CD4-positive, alpha-beta T cell treated with Interleukin-12 subunit alpha and Interleukin-12 subunit beta, for 1 hour (primary cell): ENCODE data around the gene ITCH.
"Not testable (repeated sequence)": the region's sequence is repeated elsewhere in the genome, so short reads cannot be mapped to it uniquely, and the experiment has no call there.

ENCODE experiments used
- DNase-seq: peaks from one replicate; pipeline ENCODE4 v3.0.0-alpha.2; 2020

ITCH gene

DNA sequence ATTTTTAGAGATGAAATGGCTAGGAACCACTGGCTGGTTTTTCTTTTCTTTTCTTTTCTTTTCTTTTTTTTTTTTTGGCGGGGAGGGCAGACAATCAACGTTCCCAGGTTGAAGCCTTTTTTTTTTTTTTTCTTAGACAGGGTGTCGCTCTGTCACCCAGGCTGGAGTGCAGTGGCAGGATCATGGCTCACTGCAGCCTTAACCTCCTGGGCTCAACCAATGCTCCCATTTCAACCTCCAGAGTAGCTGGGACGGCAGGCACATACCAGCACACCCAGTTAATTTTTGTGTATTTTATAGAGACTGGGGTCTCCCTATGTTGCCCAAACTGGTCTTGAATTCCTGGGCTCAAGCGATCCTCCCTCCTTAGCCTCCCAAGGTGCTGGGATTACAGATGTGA lies 18.8 kb upstream of the ITCH start:
- no peak for DNase-seq

DNA sequence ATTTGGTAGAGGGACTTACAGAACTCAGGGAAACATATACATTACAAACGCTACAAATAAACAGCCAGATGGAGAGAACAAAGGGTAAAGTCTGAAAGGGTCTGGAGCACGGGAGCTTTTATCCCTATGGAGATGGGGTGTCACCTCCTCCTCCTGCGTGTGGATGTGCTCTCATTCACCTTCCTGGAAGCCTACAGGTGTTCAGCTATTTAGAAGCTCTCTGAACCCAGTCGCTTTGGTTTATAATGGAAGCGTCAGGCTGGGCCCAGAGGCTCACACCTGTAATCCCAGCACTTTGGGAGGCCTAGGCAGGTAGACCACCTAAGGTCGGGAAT lies 17.7 kb upstream of the ITCH start:
- DNase-seq: no peak

DNA sequence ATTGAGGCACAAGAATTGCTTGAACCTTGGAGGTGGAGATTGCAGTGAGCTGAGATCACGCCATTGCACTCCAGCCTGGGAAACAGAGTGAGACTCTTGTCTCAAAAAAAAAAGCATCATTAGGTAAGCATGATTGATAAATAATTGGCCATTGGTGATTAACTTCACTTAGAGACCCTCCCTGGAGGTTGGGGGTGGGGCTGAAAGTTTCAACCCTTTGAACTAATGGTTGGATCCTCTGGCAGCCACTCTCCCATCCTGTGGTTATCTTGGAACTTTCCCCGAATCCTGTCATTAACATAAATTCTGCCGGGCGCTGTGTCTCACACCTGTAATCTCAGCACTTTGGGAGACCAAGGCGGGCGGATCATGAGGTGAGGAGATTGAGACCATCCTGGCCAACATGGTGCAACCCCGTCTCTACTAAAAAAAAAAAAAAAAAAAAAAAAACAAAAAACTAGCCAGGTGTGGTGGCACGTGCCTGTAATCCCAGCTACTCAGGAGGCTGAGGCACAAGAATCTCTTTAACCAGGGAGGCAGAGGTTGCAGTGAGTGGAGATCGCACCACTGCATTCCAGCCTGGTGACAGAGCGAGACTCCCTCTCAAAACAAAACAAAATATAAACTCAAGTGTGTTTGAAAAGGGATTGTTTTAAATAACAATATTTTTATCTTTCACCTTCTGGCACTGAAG lies 17.1 kb upstream of the ITCH start:
- DNase-seq: not testable (repeated sequence)

DNA sequence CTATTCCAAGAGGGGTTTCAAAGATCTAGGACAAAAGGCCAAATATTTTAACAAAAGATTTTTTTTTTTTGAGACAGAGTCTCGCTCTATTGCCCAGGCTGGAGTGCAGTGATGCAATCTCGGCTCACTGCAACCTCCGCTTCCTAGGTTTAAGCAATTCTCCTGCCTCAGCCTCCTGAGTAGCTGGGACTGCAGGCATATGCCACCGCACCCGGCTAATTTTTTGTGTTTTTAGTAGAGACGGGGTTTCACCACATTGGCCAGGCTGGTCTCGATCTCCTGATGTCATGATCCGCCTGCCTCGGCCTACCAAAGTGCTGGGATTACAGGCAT lies 16.6 kb upstream of the ITCH start:
- DNase-seq: not testable (repeated sequence)

DNA sequence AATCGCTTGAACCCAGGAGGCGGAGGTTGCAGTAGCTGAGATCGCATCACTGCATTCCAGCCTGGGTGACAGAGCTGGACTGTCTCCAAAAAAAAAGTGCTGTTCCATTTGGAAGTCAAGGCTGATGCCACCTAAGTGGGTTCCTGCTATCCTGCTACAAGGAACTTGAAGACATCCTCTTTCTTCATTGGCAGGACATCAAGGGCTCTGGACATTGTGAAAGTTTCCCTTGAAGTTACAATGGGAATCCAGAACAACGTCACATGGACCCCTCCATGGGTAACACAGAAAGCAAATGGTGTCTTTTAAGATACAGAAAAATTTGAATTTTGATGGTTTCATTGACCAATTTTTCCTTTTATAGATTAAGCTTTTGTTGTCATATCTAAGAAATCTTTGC lies 15.5 kb upstream of the ITCH start:
- no peak for DNase-seq

DNA sequence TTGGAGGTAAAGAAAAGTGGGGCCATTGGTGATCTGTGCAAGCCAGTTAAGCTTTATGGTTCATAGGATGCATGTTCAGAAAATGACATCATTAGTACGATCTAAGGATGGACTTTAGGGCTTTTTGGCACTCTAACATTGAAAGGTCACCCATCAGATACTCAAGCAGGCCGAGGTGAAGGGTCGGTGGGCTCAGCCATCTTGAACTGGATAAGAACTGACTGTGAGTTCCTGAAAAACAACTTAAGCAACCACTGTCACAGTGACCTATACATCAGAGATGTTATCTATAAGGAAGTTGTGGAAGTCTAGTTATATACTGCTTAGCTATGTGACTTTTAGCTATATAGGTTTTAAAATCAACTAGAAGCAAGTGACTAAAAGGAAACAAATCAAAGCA lies 13.0 kb upstream of the ITCH start:
- DNase-seq: no peak

DNA sequence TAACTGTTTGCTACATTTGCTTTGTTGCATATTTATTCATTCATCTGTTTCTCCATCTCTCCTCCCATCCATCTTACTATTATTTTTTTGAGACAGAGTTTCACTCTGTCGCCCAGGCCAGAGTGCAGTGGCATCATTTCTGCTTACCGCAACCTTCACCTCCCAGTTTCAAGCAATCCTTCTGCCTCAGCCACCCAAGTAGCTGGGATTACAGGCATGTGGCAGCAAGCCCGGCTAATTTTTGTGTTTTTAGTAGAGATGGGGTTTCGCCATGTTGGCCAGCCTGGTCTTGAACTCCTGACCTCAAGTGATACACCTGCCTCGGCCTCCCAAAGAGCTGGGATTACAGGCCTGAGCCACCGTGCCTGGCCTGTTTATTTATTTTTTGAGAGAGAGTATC lies 9.6 kb upstream of the ITCH start:
- not testable (repeated sequence) for DNase-seq

DNA sequence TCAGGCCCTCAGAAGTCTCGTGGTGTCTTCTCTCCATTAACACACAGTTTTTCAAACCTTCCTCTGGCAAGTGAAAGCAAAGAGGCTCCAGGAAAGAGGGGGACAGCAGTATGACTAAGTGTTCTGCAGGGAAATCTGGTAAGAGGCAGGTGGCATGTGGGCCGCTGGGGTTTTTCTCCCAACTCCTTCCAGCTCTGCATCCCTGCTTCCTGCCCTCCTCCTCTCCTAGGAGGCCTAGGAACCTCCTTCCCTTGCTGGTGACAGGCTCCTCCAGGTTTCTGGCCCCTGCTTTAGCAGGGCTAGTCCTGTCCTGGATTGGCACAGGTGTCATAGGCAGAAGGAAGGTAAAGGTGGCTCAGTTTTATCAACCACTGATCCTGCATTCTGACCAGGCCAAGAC lies 7.6 kb upstream of the ITCH start:
- no peak for DNase-seq

DNA sequence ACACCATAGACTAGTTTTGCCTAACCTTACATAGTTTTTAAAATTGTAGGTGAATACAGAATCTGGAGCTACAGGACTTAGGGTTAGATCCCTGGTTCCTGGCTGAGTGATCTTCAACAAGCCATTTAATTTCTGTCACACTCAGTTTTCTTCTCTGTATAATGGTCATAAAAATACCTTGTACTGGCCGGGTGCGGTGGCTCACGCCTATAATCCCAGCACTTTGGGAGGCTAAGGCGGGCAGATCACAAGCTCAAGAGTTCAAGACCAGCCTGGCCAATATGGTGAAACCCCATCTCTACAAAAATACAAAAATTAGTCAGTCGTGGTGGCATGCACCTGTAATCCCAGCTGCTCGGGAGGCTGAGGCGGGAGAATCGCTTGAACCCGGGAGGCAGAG lies 3.3 kb upstream of the ITCH start:
- not testable (repeated sequence) for DNase-seq

DNA sequence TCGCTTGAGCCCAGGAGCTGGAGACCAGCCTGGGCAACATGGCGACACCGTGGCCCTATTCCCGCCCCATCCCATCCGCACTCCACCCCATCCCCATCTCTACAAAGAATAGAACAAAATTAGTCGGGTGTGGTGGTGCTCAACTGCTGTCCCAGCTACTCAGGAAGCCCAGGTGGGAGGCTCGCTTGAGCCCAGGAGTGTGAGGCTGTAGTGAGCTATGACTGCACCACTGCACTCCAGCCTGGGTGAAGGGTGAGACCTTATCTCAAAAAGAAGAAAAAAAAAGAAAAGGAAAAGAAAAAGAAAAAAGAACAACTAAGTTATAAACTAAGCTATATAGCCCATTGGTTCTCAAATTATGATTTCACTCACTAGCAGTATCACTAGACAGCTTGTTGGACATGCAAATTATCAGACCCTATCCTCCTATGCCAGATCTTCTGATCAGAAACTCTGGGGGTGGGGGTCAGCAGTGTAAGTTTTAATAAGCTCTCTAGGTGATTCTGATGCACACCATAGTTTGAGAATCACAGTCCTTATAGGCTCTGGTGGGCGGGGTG lies 491 bp upstream of the ITCH start:
- DNase-seq: no peak

DNA sequence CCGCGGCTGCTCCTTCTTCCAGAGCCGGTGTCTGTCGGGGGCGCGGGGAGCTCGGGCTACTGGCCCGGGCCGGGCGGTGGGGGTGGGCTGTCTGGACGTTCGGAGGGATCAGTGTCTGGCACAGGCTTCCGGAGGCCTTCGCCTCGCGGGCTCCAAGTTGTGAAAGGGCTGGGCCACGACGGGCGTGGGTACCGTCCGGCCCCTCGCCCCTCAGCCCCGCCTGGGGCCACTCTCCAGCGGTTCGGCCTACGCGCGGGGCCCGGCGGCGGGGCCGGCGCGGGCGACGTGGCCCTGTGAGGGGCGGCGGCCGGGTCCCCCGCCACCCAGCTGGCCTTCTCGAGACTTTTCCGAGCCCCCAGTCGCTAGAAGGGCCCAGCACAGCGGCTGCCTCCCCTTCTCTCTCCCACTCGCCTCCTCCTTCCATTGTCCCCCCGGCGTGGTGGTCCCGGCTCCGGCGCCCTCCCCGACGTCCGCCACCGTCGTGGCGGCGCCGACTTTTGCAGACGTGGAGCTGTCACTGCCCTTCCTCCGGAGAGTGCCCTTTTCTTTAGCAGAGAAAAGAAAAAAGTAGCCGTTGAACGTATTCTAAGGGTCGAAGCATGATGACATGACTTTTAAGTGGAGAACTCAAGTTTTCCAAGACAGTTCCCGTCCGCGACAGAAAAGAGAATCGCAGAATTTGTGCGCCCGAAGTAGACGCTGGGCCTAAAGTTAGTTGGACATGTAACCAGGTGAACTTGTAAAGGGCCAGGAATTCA lies 571 bp downstream of the ITCH start:
- DNase-seq: no peak

DNA sequence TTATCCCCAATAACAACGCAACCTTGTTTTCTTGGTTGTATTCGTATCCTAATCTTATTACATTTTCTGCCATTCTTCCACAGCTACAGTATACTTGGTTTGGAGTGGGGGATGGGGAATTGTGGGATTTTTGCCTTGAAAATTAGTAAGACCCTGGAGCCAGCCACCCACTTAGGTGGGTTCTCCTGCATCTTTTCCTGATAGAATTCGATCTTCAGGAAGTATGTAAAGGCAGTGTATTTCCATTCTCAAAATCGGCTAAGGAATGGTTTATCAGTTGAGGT lies 1.1 kb downstream of the ITCH start:
- no peak for DNase-seq

DNA sequence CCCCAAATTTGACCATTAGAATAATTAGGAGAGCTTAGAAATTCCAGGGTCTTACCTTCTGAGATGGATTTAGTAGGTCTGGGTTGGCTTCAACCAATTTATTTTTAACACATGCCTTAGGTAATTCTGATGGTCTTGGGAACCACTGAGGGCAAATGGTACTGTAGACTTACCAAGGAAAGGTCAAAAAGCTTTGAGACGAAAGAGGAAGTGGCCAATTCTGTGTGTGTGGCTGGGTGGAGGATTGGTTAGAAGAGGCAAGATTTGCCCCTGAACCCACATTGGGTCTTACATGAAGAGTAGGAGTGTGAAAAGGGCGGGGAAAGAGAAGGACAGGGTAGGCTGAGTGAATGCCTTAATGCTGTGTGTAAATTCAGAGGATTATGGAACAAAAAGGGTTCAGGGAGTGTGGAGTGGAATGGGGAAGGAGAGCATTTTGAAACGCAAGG lies 2.7 kb downstream of the ITCH start:
- DNase-seq: peak; percentile 30

DNA sequence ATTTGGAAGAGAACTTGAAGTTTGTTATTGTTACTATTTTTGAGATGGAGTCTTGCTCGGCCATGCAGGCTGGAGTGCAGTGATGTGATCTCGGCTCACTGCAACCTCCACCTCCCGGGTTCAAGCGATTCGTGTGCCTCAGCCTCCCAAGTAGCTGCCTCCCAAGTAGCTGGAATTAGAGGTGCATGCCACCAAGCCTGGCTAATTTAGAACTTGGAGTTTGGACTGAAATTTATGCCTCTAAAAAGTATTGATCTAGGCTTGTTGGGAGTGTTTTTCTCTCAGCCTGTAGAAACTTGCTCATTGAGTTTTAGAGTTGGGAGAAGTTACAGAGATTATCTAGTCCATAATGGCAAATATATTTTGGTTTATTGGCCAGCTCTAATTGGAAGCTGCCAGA lies 4.1 kb downstream of the ITCH start:
- DNase-seq: no peak

DNA sequence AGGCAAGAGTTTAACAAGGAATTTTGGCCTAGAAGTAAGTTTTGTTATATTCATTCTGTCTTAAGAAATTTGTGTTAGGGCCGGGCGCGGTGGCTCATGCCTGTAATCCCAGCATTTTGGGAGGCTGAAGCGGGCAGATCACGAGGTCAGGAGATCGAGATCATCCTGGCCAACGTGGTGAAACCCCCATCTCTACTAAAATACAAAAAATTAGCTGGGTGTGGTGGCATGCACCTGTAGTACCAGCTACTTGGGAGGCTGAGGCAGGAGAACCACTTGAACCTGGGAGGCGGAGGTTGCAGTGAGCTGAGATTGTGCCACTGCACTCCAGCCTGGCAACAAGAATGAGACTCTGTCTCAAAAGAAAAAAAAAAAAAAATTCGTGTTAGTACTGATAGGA lies 4.8 kb downstream of the ITCH start:
- DNase-seq: not testable (repeated sequence)

DNA sequence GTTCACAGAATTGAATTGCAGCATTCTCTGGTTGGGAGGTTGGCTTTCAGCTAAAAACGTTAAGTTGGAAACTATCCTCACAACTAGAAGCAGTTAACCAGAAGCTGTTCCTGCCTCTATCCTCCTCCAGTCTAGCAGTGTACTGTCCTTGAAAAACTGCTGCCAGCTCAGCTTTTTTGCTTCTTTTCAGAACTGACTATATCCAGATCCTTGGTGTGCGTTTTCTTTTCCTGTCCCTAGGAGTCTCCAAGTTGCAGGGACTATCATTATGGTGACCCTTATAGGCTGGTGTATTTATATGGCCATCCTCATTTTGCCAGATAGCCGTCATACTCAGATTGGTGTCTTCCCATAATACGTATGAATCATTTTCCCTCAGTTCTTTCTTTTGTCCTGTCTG lies 5.5 kb downstream of the ITCH start:
- no peak for DNase-seq

DNA sequence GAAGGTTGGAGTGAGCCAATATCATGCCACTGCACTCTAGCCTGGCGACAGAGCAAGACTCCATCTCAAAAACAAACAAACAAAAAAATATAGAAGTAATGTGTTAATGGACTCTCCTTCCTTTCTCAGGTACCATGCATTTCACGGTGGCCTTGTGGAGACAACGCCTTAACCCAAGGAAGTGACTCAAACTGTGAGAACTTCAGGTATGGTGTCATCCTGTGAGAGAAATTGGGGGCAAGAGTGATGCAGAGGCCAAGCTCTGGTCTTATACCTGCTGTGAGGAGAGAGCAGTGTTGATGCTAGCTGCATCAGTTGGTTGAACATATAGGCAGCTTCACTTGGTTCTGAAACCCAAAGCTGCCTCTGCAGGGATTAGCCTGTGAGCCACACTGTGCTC lies 6.2 kb downstream of the ITCH start:
- peak; percentile 25 for DNase-seq

DNA sequence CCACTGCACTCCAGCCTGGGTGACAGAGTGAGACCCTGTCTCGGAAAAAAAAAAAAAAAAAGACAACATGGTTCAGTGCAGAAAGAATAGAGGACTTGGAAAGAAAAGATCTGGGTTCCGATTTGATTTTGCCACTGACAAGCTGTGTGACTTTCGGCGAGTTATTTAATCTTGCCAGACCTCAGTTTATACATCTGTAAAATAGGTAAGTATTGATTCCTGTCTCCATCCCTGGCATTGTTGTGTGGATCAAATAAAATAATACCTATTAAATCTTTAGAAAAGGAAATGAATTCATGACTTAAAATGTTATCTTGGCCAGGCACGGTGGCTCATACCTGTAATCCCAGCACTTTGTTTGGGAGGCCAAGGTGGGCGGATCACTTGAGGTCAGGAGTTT lies 7.0 kb downstream of the ITCH start:
- no peak for DNase-seq

DNA sequence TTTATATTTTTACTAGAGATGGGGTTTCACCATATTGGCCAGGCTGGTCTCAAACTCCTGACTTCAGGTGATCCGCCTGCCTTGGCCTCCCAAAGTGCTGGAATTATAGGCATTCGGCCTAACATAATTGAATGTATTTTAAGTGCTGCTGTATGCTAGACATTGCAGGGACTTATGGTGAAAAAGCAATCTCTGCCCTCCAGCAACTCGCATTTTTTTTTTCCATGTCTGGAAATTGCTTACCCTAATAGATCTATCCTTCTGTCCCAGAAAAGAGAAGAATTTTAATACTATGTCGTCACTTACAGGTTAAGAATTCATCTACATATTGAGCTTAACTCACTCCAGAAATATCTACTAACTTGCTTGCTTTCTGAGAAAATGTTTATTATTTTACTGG lies 10.4 kb downstream of the ITCH start:
- DNase-seq: no peak

DNA sequence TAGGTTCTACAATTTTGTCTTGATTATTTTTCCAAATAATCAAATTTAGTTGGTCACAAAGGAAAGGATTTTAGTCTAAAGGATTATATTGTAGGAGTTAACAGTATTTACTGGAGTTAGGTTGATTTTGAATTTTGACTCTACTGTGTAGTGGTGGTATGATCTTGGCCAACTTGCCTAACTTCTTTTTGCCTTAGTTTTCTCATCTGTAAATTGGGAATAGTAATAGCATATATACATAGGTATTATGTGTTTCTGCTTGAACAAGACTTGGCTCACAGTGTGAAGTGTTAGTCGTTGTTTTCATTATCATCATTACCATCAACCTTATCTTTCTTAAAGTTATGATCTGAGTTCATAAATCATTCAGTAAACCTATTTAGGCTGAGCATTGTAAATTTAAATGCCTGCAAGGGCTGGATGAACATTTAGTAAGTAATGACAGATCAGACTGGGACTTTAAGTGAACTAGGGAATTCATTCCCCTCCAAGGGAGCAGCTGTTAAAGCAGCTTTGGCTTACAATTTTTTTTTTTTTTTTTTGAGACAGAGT lies 11.2 kb downstream of the ITCH start:
- DNase-seq: no peak

DNA sequence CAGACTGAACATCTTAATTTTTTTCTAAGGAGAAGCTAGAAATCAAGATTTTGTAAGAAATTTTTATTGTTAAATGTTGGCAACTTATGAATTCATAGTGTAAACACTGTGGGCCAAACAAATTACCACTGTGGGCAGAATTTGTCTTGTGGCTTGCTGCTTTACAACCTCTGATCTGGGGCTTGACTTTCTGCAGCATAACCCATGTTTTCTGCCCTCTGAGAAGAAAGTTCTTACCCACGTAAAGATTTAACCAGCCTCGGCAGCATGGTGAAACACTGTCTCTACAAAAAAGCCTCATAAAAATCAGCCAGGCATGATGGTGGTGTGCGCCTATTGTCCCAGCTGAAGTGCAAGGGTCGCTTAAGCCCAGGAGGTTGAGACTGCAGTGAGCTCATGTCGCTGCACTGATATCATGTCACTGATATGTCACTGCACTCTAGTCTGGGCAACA lies 12.9 kb downstream of the ITCH start:
- no peak for DNase-seq

DNA sequence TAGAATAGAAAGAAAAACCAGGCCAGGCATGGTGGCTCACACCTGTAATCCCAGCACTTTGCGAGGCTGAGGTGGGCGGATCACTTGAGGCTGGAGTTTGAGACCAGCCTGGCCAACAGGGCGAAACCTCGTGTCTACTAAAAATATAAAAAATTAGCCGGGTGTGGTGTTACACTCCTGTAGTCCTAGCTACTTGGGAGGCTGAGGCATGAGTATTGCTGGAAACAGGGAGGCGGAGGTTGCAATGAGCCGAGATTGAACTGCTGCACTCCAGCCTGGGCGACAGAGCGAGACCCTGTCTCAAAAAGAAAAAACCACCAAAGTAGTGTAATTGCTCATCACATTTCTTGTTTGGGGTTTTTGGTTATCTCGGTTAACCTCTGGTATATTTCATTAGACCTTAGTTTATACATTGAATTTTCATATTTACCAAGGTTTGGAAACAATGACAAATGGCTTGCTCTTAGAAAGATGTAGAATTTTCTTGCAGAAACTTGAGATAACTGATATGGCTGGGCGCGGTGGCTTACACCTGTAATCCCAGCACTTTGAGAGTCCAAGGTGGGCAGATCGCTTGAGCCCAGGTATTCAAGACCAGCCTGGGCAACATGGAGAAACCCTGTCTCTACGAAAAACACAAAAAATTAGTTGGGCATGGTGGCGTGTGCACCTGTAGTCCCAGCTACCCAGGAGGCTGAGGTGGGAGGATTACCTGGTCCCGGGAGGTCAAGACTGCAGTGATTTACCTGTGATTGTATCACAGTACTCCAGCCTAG lies 14.2 kb downstream of the ITCH start:
- no peak for DNase-seq

DNA sequence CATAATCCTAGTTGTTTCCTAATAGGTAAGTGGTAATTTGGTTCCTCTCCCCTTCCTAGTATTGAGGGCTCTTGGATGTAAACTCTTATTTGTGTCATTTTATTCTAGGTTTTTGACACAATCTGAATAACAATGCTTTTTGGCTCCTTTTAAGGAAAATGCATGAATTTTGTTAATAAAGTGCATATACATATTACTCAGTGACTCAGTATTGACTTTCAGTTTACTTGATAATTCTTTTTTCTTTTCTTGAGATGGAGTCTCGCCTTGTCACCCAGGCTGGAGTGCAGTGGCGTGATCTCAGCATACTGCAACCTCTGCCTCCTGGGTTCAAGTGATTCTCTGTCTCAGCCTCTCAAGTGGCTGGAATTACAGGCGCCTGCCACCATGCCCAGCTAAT lies 19.1 kb downstream of the ITCH start:
- no peak for DNase-seq
